Subcutaneous adipose tissue (tissue), 4 donors: ENCODE results near the gene FRMD6. TPM values are rescaled to one million over a fixed set of nuclear protein-coding genes. Genes with fewer than 3 reads are reported as not detected.

Experiments used
- total RNA-seq, 4 donors: library from RNA; depleted of rRNA; stranded (reverse); fragments of >200 nt; gene quantifications; one replicate each; pipeline ENCODE4 v1.1.0, GENCODE V29; 2016
- TF ChIP-seq, protein P1 (sequence below): fragments of 450-650 bp; IDR thresholded peaks from one replicate; pipeline ENCODE4 v1.5.1; 2016; ENCODE audit warnings: low read depth, mild to moderate bottlenecking, control low read depth, antibody characterized with exemption, moderate library complexity

Gene FRMD6
- total RNA-seq, 4 donors from 2014 or later, result 14.1 to 19.4 (median 18.2) TPM

DNA sequence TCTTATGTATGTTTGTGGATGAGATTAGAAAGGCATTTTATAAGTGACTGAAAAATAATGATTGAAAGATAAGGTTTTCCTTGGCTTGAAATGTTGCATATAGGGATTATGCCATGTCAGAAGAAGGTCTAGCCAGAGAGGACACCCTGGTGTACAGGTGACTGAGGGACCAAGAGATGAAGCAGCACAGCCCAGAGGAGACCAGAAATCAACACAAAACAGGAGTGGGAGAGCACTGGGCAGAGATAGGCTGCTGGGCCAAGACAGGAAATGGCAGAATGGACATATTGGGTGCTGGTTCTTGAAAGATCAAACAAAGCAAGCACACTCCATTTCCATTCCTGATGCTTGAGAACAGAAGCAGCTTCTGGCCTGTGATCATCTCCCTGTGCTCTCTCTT is 24.4 kb upstream of the FRMD6 start:
- TF ChIP-seq, protein P1, sequence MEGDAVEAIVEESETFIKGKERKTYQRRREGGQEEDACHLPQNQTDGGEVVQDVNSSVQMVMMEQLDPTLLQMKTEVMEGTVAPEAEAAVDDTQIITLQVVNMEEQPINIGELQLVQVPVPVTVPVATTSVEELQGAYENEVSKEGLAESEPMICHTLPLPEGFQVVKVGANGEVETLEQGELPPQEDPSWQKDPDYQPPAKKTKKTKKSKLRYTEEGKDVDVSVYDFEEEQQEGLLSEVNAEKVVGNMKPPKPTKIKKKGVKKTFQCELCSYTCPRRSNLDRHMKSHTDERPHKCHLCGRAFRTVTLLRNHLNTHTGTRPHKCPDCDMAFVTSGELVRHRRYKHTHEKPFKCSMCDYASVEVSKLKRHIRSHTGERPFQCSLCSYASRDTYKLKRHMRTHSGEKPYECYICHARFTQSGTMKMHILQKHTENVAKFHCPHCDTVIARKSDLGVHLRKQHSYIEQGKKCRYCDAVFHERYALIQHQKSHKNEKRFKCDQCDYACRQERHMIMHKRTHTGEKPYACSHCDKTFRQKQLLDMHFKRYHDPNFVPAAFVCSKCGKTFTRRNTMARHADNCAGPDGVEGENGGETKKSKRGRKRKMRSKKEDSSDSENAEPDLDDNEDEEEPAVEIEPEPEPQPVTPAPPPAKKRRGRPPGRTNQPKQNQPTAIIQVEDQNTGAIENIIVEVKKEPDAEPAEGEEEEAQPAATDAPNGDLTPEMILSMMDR, result no peak

DNA sequence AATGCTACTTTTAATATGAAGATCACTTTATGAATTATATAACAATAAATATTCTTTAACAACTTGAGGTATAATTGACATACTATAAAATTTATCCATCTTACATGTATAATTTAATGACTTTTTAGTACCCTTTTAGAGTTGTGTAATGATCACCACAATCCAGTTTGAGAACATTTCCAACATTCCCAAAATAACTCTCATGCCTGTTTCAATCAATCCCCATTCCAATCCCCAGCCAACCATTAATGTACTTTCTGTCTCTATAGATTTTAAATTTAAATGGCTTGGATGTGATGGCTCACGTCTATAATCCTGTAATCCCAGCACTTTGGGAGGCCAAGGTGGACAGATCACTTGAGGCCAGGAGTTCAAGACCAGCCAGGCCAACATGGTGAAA is 23.5 kb upstream of the FRMD6 start:
- TF ChIP-seq, protein P1, result no peak

DNA sequence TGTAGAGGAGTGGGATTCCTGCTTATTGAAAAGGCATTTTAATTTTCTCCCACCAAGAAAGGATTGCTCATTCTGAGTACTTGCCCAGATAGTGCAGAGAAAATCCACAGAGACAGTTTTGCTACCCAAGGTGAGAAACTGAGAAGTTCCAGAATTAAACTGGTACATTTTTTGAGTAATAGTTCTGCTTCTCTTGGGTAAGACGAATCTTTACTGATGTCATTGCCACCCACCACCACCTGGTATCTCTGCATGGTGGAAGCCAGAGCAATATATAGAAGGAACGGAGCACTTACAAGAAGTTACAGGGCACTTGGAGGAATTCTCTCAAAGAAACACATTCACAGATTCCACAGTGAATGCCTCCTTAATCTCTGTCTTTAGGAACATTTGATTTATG is 20.7 kb upstream of the FRMD6 start:
- TF ChIP-seq, protein P1, result no peak

DNA sequence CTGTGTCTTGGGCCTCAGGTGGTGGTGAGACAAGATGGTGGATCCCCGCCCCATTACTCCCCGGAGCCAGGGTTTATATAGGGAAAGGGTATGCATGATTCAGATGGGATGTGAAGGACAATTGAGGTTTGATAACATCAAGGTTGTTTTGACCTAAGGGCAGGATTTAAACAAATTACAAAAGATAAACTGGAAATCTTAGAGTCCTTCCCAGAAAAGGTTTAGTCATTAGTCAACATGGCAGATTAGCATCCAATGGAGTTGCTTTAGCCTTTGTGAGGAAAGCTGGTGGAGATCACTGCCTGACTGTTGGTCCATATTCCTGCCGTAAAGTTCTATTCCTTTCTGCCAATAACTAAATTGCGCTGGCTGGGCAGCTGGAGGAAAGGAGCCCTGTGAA is 15.6 kb upstream of the FRMD6 start:
- TF ChIP-seq, protein P1, result no peak

DNA sequence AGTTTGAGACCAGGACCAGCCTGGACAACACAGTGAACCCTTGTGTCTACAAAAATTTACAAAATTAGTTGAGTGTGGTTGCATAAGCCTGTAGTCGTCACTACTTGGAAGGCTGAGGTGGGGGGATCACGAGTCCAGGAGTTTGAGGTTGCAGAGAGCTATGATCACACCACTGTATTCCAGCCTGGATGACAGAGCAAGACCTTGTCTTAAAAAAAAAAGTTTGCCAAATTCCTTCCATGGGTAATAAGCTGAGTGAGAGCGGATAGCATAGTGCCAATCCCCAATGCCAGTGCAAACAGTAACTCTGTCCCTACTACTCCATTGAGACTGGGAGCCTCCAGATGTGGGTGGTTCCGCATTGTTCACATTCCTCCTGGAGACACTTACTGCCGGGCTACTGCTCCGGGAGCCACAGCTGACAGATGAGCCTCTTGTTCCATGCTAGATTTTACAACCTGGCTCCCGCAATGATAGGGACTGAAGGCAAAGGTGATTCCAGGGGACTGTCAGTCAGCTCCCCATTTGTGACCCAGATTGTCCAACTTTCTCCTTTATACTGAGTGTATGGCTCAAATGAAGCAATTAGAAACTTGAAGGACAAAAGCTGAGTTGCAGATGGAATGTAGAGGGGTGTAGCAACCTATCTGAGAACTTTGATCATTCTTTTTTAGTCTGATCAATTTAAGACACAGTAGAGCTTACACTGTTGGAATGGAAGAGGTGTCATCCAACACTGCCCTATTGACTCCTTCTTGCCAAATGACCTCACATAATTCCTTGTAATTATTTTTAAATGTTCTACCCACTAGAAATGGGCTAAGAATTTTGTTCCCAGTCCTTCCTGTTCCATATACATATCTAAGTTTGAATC is 13.4 kb upstream of the FRMD6 start:
- TF ChIP-seq, protein P1, result no peak

DNA sequence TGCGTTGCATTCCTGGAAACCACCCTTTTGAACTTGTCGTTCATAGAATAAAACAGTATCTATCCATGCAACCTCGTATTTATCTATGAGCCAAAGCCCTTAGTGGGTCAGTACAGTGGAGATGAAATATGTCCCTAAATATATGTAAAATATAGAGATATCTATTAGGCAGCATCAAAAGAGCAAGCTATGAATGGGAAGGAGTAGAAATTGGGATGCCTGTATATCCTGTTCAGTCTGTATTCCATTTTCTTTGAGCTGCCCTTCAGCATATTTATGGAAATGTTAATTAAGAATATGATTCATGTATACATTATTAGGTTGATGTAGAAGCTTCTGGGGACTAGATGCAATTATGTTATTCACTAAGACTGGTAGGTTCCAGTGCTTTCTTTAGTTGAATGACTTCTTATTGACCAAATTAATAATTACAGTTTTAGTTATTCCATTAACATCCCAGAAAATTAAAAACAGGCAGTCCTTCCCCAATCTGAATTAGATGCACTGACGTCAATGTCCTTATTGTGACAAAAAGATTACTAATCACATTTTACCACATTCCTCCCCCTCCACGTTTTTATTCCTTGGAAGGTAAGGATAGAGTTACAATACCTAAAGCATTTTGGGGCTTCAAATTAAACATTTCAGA is 11.9 kb upstream of the FRMD6 start:
- TF ChIP-seq, protein P1, result no peak

DNA sequence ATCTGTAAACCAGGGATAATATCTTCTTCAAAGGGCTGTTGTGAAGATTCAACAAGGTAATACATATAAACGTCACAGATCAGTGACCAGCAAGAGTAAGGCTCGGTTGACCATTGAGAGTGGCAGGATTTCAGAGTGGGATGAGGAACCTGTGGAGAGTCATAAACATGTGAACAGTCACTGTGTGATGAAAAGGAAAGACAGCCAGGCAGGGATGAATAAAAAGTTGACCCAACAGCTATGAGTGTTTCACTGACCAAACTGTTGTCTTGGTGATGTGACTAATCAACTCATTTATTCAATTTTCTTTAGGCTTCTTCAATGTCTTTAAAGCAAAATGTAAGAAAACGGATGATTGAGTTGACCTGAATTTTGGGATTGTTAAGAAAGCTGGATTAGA is 8.6 kb upstream of the FRMD6 start:
- TF ChIP-seq, protein P1, result no peak
